Testis (tissue), 3 donors: Measurements from ENCODE around the gene NOL12. TPM values are rescaled to one million over a fixed set of nuclear protein-coding genes. Genes with fewer than 3 reads are reported as not detected.

Experiments
- DNase-seq: peaks from one replicate; pipeline ENCODE4 v3.0.0-alpha.2; 2019
- H3K27ac ChIP-seq, 2 donors: fragments of 200-600 bp; sonication (generic); one replicate each; pipeline ENCODE4 v1.5.1; 2019
- H3K27me3 ChIP-seq: fragments of 200-600 bp; sonication (generic); one replicate; pipeline ENCODE4 v1.5.1; 2019
- H3K36me3 ChIP-seq: fragments of 200-600 bp; sonication (generic); one replicate; pipeline ENCODE4 v1.5.1; 2017; ENCODE audit warnings: low read depth; ENCODE audit errors: missing control alignments
- H3K4me1 ChIP-seq: fragments of 200-600 bp; sonication (generic); one replicate; pipeline ENCODE4 v1.5.1; 2019
- H3K4me3 ChIP-seq, 2 donors: fragments of 200-600 bp; sonication (generic); one replicate each; pipeline ENCODE4 v1.5.1; 2017 to 2019
- H3K9me3 ChIP-seq: fragments of 200-600 bp; sonication (generic); one replicate; pipeline ENCODE4 v1.5.1; 2017
- CTCF ChIP-seq, 3 experiments: fragments of 450-650 bp in 2 of 3; fragments of 200-600 bp in 1 of 3; sonication (generic) in 1 of 3; IDR thresholded peaks; one replicate each; pipeline ENCODE4 v1.5.1; 2016 to 2019; ENCODE audit warnings: antibody characterized with exemption in 3 of 3, mild to moderate bottlenecking in 2 of 3, moderate library complexity in 1 of 3
- POLR2A ChIP-seq: fragments of 450-650 bp; IDR thresholded peaks from one replicate; pipeline ENCODE4 v1.6.1; 2017; ENCODE audit warnings: antibody characterized with exemption, mild to moderate bottlenecking, moderate library complexity
- WGBS, 2 donors: methylation state at CpG; one replicate each; pipeline ENCODE4 v1.1.5; 2018; 5-methylcytosine and 5-hydroxymethylcytosine counted together
- intact Hi-C: fragments of 100-400 bp; cut with DNase I; formaldehyde crosslinking; loops from one replicate; pipeline ENCODE4 v1.15.1; 2023; ENCODE audit warnings: low total_unique reads
- polyA plus RNA-seq: library from polyadenylated mRNA; stranded (reverse); fragments of 350-450 nt; fragmentation: Illumina TruSeq; extraction: RNeasy Lipid Tissue Mini Kit (QIAGEN cat#74804); gene quantifications from one replicate; pipeline ENCODE4 v1.2.3, GENCODE V29; 2014; ENCODE audit warnings: low read depth, low replicate concordance; ENCODE audit not compliant: insufficient read depth
- total RNA-seq, 2 donors: library from RNA; depleted of rRNA; stranded (reverse); fragments of >200 nt; gene quantifications; one replicate each; pipeline ENCODE4 v1.2.3, GENCODE V29; 2016

NOL12 gene
- total and polyA plus RNA-seq, 3 donors from 2014 or later = 46.6 to 76.2 (median 51.2) TPM

GRCh38 chr22:37639771-37640590 is 46.2 kb upstream of the NOL12 start:
- intact Hi-C loops = no loop called here
- H3K27me3 ChIP-seq = no peaks in the 10 kb centered on the region
- H3K4me1 ChIP-seq = peaks cover 33% of the 10 kb centered on the region
- H3K36me3 ChIP-seq = no peaks in the 10 kb centered on the region
- no peak for DNase-seq
- 3 to 4% methylated on average over 15 to 24 of the region's 27 CpGs for WGBS, 2 donors
- H3K27ac ChIP-seq = peak overlapping the region; percentile 44 to 72
- no peaks in the 10 kb centered on the region for H3K9me3 ChIP-seq
- no peak for TF ChIP-seq POLR2A
- no peak for TF ChIP-seq CTCF (IDR thresholded peaks at IDR 0.05)
- H3K4me3 ChIP-seq = peak overlapping the region; percentile 57 to 67

GRCh38 chr22:37640591-37641560 is 45.3 kb upstream of the NOL12 start:
- TF ChIP-seq POLR2A (no peak), CTCF (IDR thresholded peaks at IDR 0.05) (no peak)
- Histone ChIP-seq H3K36me3 (no peaks in the 10 kb centered on the region), H3K27ac (peak overlapping the region in 1 of 2 donors; percentile 72), H3K27me3 (no peaks in the 10 kb centered on the region), H3K4me1 (peaks cover 26% of the 10 kb centered on the region), H3K4me3 (peak overlapping the region in 1 of 2 donors; percentile 67), H3K9me3 (no peaks in the 10 kb centered on the region)
- intact Hi-C loops = no loop called here
- 71 to 73% methylated on average over 10 to 24 of the region's 24 CpGs for WGBS, 2 donors
- DNase-seq = no peak

- no peak for DNase-seq
- Histone ChIP-seq H3K27ac (no peak overlapping the region), H3K36me3 (no peaks in the 10 kb centered on the region), H3K4me3 (no peak overlapping the region), H3K4me1 (peaks cover 26% of the 10 kb centered on the region), H3K27me3 (no peaks in the 10 kb centered on the region), H3K9me3 (no peaks in the 10 kb centered on the region)
- no peak for TF ChIP-seq POLR2A
- no peak for TF ChIP-seq CTCF (IDR thresholded peaks at IDR 0.05)
- intact Hi-C loops = no loop called here
- 77 to 93% methylated on average over 5 of the region's 5 CpGs for WGBS, 2 donors
Observed at GRCh38 chr22:37641561-37641949, 44.6 kb upstream of the NOL12 start.

GRCh38 chr22:37643225-37643847 is 42.8 kb upstream of the NOL12 start:
- intact Hi-C loops = no loop called here
- Histone ChIP-seq H3K9me3 (no peaks in the 10 kb centered on the region), H3K4me1 (peaks cover 26% of the 10 kb centered on the region), H3K27me3 (no peaks in the 10 kb centered on the region), H3K27ac (no peak overlapping the region), H3K36me3 (no peaks in the 10 kb centered on the region), H3K4me3 (no peak overlapping the region)
- DNase-seq = peak; percentile 91
- TF ChIP-seq POLR2A (no peak), CTCF (IDR thresholded peaks at IDR 0.05) (peak; percentile 86 to 97 (median 87))
- WGBS, 2 donors = 41% methylated on average over 9 of the region's 9 CpGs; no CpG with 5 or more reads in 1 of the 2 donors
